Neuronal stem cell (in vitro differentiated cells): ENCODE data around the gene CYP27A1.

Experiments used
- DNase-seq: peaks from one replicate; pipeline ENCODE4 v3.0.0-alpha.2; 2013; ENCODE audit warnings: low spot score
- H2AFZ ChIP-seq: one replicate; pipeline ENCODE4 v1.6.1; 2013; ENCODE audit warnings: mild to moderate bottlenecking, low read length, inconsistent platforms
- H2AK5ac ChIP-seq: 2 replicates; pipeline ENCODE4 v1.6.1; 2013; ENCODE audit warnings: low read depth, mild to moderate bottlenecking, inconsistent platforms, low read length, moderate library complexity, mixed read lengths
- H2BK120ac ChIP-seq: 2 replicates; pipeline ENCODE4 v1.6.1; 2013; ENCODE audit warnings: low read depth, mild to moderate bottlenecking, inconsistent platforms, low read length, moderate library complexity, mixed read lengths
- H2BK12ac ChIP-seq: one replicate; pipeline ENCODE4 v1.6.1; 2013; ENCODE audit warnings: low read length, inconsistent platforms
- H2BK15ac ChIP-seq: 2 replicates; pipeline ENCODE4 v1.6.1; 2013; ENCODE audit warnings: mild to moderate bottlenecking, low read length, inconsistent platforms, mixed read lengths
- H2BK5ac ChIP-seq: one replicate; pipeline ENCODE4 v1.6.1; 2013; ENCODE audit warnings: inconsistent platforms, mild to moderate bottlenecking, low read length, moderate library complexity
- H3K14ac ChIP-seq: one replicate; pipeline ENCODE4 v1.6.1; 2013; ENCODE audit warnings: low read length, inconsistent platforms
- H3K18ac ChIP-seq: 2 replicates; pipeline ENCODE4 v1.6.1; 2013; ENCODE audit warnings: low read length, inconsistent platforms
- H3K23ac ChIP-seq: 2 replicates; pipeline ENCODE4 v1.6.1; 2013; ENCODE audit warnings: low read depth, mild to moderate bottlenecking, mixed read lengths, low read length, inconsistent platforms; ENCODE audit not compliant: poor library complexity
- H3K27ac ChIP-seq: replicated peaks from 3 replicates; pipeline ENCODE4 v1.5.1; 2013; ENCODE audit warnings: low read length, inconsistent platforms
- H3K27me3 ChIP-seq, 3 experiments: 2 replicates each; pipeline ENCODE4 v1.6.1; 2013; ENCODE audit warnings: low read length in 3 of 3, mild to moderate bottlenecking in 2 of 3, inconsistent platforms in 1 of 3, low read depth in 1 of 3, mixed read lengths in 1 of 3, moderate library complexity in 1 of 3; ENCODE audit not compliant: control insufficient read depth in 3 of 3, insufficient read depth in 3 of 3
- H3K36me3 ChIP-seq, 2 donors: replicated peaks in 1 of 2; 2 replicates each; pipeline ENCODE4 v1.6.1; 2013; ENCODE audit warnings: low read length in 2 of 2; ENCODE audit not compliant: control insufficient read depth in 2 of 2, insufficient read depth in 2 of 2
- H3K4ac ChIP-seq: 2 replicates; pipeline ENCODE4 v1.6.1; 2013; ENCODE audit warnings: inconsistent platforms, mild to moderate bottlenecking, low read length, moderate library complexity
- H3K4me1 ChIP-seq, 2 donors: 1 replicate in 1 of 2; 2 replicates in 1 of 2; pipeline ENCODE4 v1.6.1; 2013; ENCODE audit warnings: low read length in 2 of 2, low read depth in 1 of 2; ENCODE audit not compliant: control insufficient read depth in 2 of 2, insufficient read depth in 1 of 2
- H3K4me2 ChIP-seq: one replicate; pipeline ENCODE4 v1.6.1; 2013; ENCODE audit warnings: mild to moderate bottlenecking, low read length, inconsistent platforms; ENCODE audit not compliant: insufficient read depth, poor library complexity, severe bottlenecking
- H3K4me3 ChIP-seq, 2 donors: 2 replicates each; pipeline ENCODE4 v1.5.1; 2013; ENCODE audit warnings: low read length in 2 of 2, mild to moderate bottlenecking in 2 of 2, inconsistent platforms in 1 of 2, moderate library complexity in 1 of 2
- H3K79me1 ChIP-seq: one replicate; pipeline ENCODE4 v1.6.1; 2013; ENCODE audit warnings: low read depth, mild to moderate bottlenecking, inconsistent platforms, low read length, moderate library complexity
- H3K9ac ChIP-seq: one replicate; pipeline ENCODE4 v1.6.1; 2013; ENCODE audit warnings: mild to moderate bottlenecking, low read depth, low read length, inconsistent platforms; ENCODE audit not compliant: poor library complexity
- H3K9me3 ChIP-seq, 2 donors: replicated peaks in 1 of 2; 2 replicates each; pipeline versions ENCODE3 to v1.6.1; 2013; ENCODE audit warnings: low read length in 2 of 2, mild to moderate bottlenecking in 2 of 2, inconsistent platforms in 1 of 2, low read depth in 1 of 2, mixed read lengths in 1 of 2, moderate library complexity in 1 of 2; ENCODE audit not compliant: control insufficient read depth in 2 of 2, insufficient read depth in 1 of 2
- H4K8ac ChIP-seq: one replicate; pipeline ENCODE4 v1.6.1; 2013; ENCODE audit warnings: low read depth, mild to moderate bottlenecking, inconsistent platforms, low read length, moderate library complexity
- H4K91ac ChIP-seq: one replicate; pipeline ENCODE4 v1.6.1; 2013; ENCODE audit warnings: low read length, low read depth, mild to moderate bottlenecking, inconsistent platforms; ENCODE audit not compliant: poor library complexity
- WGBS, 2 donors: extraction: QIAGEN DNeasy Blood & Tissue Kit; methylation state at CpG; one replicate each; pipeline ENCODE4 v1.1.7; 2013; ENCODE audit warnings: missing lambda C conversion rate in 2 of 2, mixed read lengths in 1 of 2; ENCODE audit not compliant: insufficient read length in 2 of 2, insufficient replicate concordance in 1 of 2; ENCODE audit errors: extremely low coverage in 2 of 2; 5-methylcytosine and 5-hydroxymethylcytosine counted together

The CYP27A1 gene

GRCh38 chr2:218780851-218781690 lies 876 bp upstream of the CYP27A1 start:
- WGBS, 2 donors = no CpG with 5 or more reads among the region's 15 CpGs
- peaks cover 4 to 30% (median 10%) of the 10 kb centered on the region in 3 experiments for H3K27me3 ChIP-seq
- DNase-seq = no peak

DNA sequence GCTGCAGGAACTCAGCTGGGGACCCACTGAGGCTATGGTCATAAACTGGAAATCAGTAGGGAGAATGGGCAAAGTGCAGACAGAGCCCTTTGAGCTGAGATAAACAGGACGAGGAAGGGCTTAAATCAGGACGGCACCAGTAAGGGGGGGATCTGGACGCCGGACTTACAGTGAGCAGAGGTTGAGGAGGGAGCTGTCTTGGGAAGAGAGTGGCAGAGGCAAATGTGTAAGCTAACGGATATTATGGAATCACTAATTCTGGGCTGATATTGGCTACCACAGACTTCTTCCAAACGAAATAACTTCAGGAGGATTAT lies 539 bp downstream of the CYP27A1 start:
- no peak overlapping the region for H2BK15ac ChIP-seq
- H3K14ac ChIP-seq = no peak overlapping the region
- H2BK5ac ChIP-seq = no peak overlapping the region
- no peak for DNase-seq
- peaks cover 0 to 1% of the 10 kb centered on the region in 2 donors for H3K4me1 ChIP-seq
- H3K4ac ChIP-seq = no peak overlapping the region
- no peak overlapping the region for H3K9ac ChIP-seq
- H3K18ac ChIP-seq = no peak overlapping the region
- H3K9me3 ChIP-seq = peaks cover 3% of the 10 kb centered on the region in 2 donors
- no peak overlapping the region for H2BK12ac ChIP-seq
- peak overlapping the region; percentile 72 for H3K4me2 ChIP-seq
- no peak overlapping the region for H3K27ac ChIP-seq
- H3K4me3 ChIP-seq = peak overlapping the region in 1 of 2 donors; percentile 38
- H3K23ac ChIP-seq = no peak overlapping the region
- WGBS, 2 donors = no CpG with 5 or more reads among the region's 6 CpGs
- peaks cover 4 to 30% (median 12%) of the 10 kb centered on the region in 3 experiments for H3K27me3 ChIP-seq
- peak overlapping the region; percentile 82 for H2AFZ ChIP-seq
- H2AK5ac ChIP-seq = no peak overlapping the region
- H2BK120ac ChIP-seq = no peak overlapping the region
- H3K79me1 ChIP-seq = no peaks in the 10 kb centered on the region
- no peak overlapping the region for H4K91ac ChIP-seq
- H3K36me3 ChIP-seq = no peaks in the 10 kb centered on the region
- no peak overlapping the region for H4K8ac ChIP-seq

More at GRCh38 chr2:218780851-218781690, 876 bp upstream of the CYP27A1 start:
- Histone ChIP-seq H3K23ac (no peak overlapping the region), H3K18ac (no peak overlapping the region), H4K91ac (no peak overlapping the region), H2BK12ac (no peak overlapping the region), H2AFZ (peak overlapping the region; percentile 82), H2AK5ac (no peak overlapping the region), H2BK5ac (no peak overlapping the region), H2BK15ac (no peak overlapping the region), H3K9me3 (peaks cover 3 to 7% of the 10 kb centered on the region in 2 donors), H3K27ac (no peak overlapping the region), H3K9ac (no peak overlapping the region), H3K4ac (no peak overlapping the region), H4K8ac (peak overlapping the region; percentile 68), H3K4me1 (peaks cover 0 to 1% of the 10 kb centered on the region in 2 donors), H3K14ac (no peak overlapping the region), H3K79me1 (no peaks in the 10 kb centered on the region), H2BK120ac (no peak overlapping the region), H3K36me3 (no peaks in the 10 kb centered on the region), H3K4me2 (peak overlapping the region; percentile 72), H3K4me3 (peak overlapping the region in 1 of 2 donors; percentile 38)

DNA sequence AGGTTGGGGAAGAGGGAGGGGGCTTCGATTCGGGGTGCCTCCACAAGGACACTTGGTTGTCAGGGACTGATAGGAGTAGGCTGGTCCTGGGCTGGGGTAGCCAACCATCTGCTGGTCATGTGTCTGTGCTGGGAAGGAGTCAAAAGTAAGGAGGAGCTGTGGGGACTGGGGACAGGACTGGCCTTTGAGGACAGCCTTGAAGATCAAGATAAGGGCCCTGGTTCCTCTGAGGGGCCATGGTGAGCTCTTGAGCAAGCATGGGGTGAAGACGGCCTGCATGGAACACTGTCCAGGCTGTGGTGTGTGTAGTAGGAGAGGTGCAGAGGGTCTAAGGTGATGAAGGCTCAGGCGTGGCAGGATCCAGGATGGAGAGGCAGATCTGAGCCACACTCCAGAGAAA lies 1.7 kb downstream of the CYP27A1 start:
- Histone ChIP-seq H2BK5ac (no peak overlapping the region), H2BK120ac (no peak overlapping the region), H2BK15ac (no peak overlapping the region), H3K4me3 (no peak overlapping the region), H3K9ac (no peak overlapping the region), H3K4me1 (peaks cover 0 to 1% of the 10 kb centered on the region in 2 donors), H3K14ac (no peak overlapping the region), H2AK5ac (no peak overlapping the region), H3K27me3 (peaks cover 4 to 30% (median 14%) of the 10 kb centered on the region in 3 experiments), H3K23ac (no peak overlapping the region), H3K79me1 (no peaks in the 10 kb centered on the region), H3K36me3 (no peaks in the 10 kb centered on the region), H4K91ac (no peak overlapping the region), H4K8ac (no peak overlapping the region), H3K4me2 (no peak overlapping the region), H3K9me3 (no peaks in the 10 kb centered on the region), H3K4ac (no peak overlapping the region), H2BK12ac (no peak overlapping the region), H3K18ac (no peak overlapping the region), H2AFZ (no peak overlapping the region), H3K27ac (no peak overlapping the region)
- WGBS, 2 donors = no CpG with 5 or more reads among the region's 4 CpGs
- DNase-seq = no peak

- Histone ChIP-seq H2BK5ac (no peak overlapping the region), H3K36me3 (no peaks in the 10 kb centered on the region), H3K4ac (no peak overlapping the region), H2AK5ac (no peak overlapping the region), H3K18ac (no peak overlapping the region), H4K8ac (no peak overlapping the region), H3K4me3 (no peak overlapping the region), H3K9ac (no peak overlapping the region), H2BK15ac (no peak overlapping the region), H3K4me2 (no peak overlapping the region), H3K9me3 (no peaks in the 10 kb centered on the region), H3K4me1 (peaks cover 0 to 1% of the 10 kb centered on the region in 2 donors), H4K91ac (no peak overlapping the region), H3K79me1 (no peaks in the 10 kb centered on the region), H3K27ac (no peak overlapping the region), H2AFZ (no peak overlapping the region), H3K27me3 (peaks cover 4 to 30% (median 14%) of the 10 kb centered on the region in 3 experiments), H3K23ac (no peak overlapping the region), H2BK12ac (no peak overlapping the region), H3K14ac (no peak overlapping the region), H2BK120ac (no peak overlapping the region)
- DNase-seq = no peak
- no CpG with 5 or more reads among the region's 1 CpG for WGBS, 2 donors
Observed at GRCh38 chr2:218785103-218785502, 3.2 kb downstream of the CYP27A1 start.
